ENCODE results near the gene COPS9. TPM values are rescaled to one million over a fixed set of nuclear protein-coding genes. Genes with fewer than 3 reads are reported as not detected.

COPS9 gene
- total RNA-seq, 1 experiment from 2014 or later: 134 TPM

DNA sequence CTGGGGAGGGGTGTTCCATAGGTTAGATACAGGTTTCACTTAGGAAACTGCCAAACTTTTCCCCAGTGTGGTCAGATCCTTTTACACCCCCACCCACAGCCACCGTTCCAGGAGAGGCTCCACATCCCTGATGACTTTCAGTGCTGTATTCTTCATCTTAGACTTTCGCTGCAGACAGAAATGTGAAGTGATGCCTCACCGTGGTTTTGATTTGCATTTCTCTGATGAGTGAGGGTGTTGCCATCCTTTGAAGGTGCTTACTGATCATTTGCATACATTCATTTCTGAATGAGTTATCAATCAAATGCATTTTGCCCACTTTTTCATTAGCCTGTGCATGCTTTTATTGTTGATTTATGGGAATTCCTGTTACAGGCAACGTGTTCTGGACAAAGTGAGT lies 14.9 kb downstream of the COPS9 start:
- BruUV-seq (replicated peaks): no TSS peak
- TF ChIP-seq SIN3A (IDR thresholded peaks at IDR 0.05; ENCODE audit: borderline replicate concordance, insufficient read depth, low read depth, low read length): no peak
- TF ChIP-seq, protein P1, sequence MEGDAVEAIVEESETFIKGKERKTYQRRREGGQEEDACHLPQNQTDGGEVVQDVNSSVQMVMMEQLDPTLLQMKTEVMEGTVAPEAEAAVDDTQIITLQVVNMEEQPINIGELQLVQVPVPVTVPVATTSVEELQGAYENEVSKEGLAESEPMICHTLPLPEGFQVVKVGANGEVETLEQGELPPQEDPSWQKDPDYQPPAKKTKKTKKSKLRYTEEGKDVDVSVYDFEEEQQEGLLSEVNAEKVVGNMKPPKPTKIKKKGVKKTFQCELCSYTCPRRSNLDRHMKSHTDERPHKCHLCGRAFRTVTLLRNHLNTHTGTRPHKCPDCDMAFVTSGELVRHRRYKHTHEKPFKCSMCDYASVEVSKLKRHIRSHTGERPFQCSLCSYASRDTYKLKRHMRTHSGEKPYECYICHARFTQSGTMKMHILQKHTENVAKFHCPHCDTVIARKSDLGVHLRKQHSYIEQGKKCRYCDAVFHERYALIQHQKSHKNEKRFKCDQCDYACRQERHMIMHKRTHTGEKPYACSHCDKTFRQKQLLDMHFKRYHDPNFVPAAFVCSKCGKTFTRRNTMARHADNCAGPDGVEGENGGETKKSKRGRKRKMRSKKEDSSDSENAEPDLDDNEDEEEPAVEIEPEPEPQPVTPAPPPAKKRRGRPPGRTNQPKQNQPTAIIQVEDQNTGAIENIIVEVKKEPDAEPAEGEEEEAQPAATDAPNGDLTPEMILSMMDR (IDR thresholded peaks at IDR 0.05): no peak
- in situ Hi-C loops (cut with HindIII; ENCODE audit: low pct_unique_long_range_greater_than_20kb, low sequenced_read_pairs): no loop called here
- Histone ChIP-seq H3K27ac (ENCODE audit: low read length) (no peak overlapping the region), H3K27me3 (ENCODE audit: control insufficient read depth, insufficient read depth, low read length) (peaks cover 20% of the 10 kb centered on the region), H3K4me1 (ENCODE audit: control insufficient read depth, insufficient read depth, low read length) (no peaks in the 10 kb centered on the region), H3K9me3 (ENCODE audit: control insufficient read depth, insufficient read depth, low read depth, low read length) (no peaks in the 10 kb centered on the region), H3K36me3 (ENCODE audit: control insufficient read depth, insufficient read depth, low read length) (no peaks in the 10 kb centered on the region), H3K4me3 (ENCODE audit: low read depth in 2 of 2, low read length in 2 of 2) (no peak overlapping the region)
- POLR2A ChIA-PET: no interaction called here
- intact Hi-C loops (cut with micrococcal nuclease; ENCODE audit: unreplicated experiment): no loop called here
- CTCF ChIA-PET: no interaction called here
- DNase-seq (ENCODE audit: low read depth, low spot score): no peak
- ATAC-seq: no peak

DNA sequence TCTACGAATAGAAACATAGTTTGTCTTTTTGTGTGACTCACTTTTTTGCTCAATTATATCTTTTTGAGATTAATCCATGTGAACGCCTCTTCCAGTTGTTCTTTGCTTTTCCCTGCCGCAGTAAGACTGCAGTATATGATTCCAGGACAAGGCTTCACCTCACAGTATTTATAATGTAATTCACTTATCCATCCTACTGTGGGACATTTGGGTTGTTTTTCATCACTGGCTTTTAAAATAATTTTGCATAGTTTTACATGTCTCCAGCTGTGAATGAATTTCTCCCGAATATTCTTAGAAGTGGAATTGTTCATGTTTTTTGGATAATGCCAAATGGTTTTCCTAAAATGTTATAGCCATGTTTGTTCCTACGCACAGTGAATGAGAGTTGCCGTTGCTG lies 21.9 kb downstream of the COPS9 start:
- intact Hi-C loops (cut with micrococcal nuclease; ENCODE audit: unreplicated experiment) (no loop called here), in situ Hi-C loops (cut with HindIII; ENCODE audit: low pct_unique_long_range_greater_than_20kb, low sequenced_read_pairs) (no loop called here)
- Histone ChIP-seq H3K27ac (ENCODE audit: low read length) (no peak overlapping the region), H3K36me3 (ENCODE audit: control insufficient read depth, insufficient read depth, low read length) (no peaks in the 10 kb centered on the region), H3K9me3 (ENCODE audit: control insufficient read depth, insufficient read depth, low read depth, low read length) (no peaks in the 10 kb centered on the region), H3K27me3 (ENCODE audit: control insufficient read depth, insufficient read depth, low read length) (peaks cover 45% of the 10 kb centered on the region), H3K4me1 (ENCODE audit: control insufficient read depth, insufficient read depth, low read length) (no peaks in the 10 kb centered on the region), H3K4me3 (ENCODE audit: low read depth in 2 of 2, low read length in 2 of 2) (no peak overlapping the region)
- no TSS peak for BruUV-seq (replicated peaks)
- ChIA-PET CTCF (no interaction called here), POLR2A (no interaction called here)
- TF ChIP-seq, protein P2, sequence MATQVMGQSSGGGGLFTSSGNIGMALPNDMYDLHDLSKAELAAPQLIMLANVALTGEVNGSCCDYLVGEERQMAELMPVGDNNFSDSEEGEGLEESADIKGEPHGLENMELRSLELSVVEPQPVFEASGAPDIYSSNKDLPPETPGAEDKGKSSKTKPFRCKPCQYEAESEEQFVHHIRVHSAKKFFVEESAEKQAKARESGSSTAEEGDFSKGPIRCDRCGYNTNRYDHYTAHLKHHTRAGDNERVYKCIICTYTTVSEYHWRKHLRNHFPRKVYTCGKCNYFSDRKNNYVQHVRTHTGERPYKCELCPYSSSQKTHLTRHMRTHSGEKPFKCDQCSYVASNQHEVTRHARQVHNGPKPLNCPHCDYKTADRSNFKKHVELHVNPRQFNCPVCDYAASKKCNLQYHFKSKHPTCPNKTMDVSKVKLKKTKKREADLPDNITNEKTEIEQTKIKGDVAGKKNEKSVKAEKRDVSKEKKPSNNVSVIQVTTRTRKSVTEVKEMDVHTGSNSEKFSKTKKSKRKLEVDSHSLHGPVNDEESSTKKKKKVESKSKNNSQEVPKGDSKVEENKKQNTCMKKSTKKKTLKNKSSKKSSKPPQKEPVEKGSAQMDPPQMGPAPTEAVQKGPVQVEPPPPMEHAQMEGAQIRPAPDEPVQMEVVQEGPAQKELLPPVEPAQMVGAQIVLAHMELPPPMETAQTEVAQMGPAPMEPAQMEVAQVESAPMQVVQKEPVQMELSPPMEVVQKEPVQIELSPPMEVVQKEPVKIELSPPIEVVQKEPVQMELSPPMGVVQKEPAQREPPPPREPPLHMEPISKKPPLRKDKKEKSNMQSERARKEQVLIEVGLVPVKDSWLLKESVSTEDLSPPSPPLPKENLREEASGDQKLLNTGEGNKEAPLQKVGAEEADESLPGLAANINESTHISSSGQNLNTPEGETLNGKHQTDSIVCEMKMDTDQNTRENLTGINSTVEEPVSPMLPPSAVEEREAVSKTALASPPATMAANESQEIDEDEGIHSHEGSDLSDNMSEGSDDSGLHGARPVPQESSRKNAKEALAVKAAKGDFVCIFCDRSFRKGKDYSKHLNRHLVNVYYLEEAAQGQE (IDR thresholded peaks at IDR 0.05; ENCODE audit: insufficient read depth in 1 of 2, low read depth in 2 of 2, low read length in 1 of 2): no peak
- no peak for TF ChIP-seq TCF7L2 (IDR thresholded peaks at IDR 0.05; ENCODE audit: low read depth, low read length)
- no peak for TF ChIP-seq SIN3A (IDR thresholded peaks at IDR 0.05; ENCODE audit: borderline replicate concordance, insufficient read depth, low read depth, low read length)
- no peak for TF ChIP-seq POLR2AphosphoS5 (IDR thresholded peaks at IDR 0.05; ENCODE audit: low read depth, low read length)
- TF ChIP-seq, protein P1 (IDR thresholded peaks at IDR 0.05): no peak
- DNase-seq (ENCODE audit: low read depth, low spot score) (no peak), ATAC-seq (no peak)
